Gastrocnemius medialis (tissue), 4 donors: Measurements from ENCODE around the gene DIP2C. TPM values are rescaled to one million over a fixed set of nuclear protein-coding genes. Genes with fewer than 3 reads are reported as not detected.

Experiments used
- ATAC-seq, 2 donors: fragments of 150-250 bp; one replicate each; pipeline ENCODE4 v1.9.1; 2016
- DNase-seq, 2 donors: peaks; one replicate each; pipeline ENCODE4 v3.0.0-alpha.2; 2019
- H3K27ac ChIP-seq, 4 donors: fragments of 200-600 bp; sonication (generic); 1 replicate in 1 of 4; 2 replicates in 3 of 4; pipeline ENCODE4 v1.5.1; 2016 to 2018; ENCODE audit warnings: mild to moderate bottlenecking in 2 of 4, moderate library complexity in 1 of 4
- H3K27me3 ChIP-seq, 3 donors: fragments of 200-600 bp; sonication (generic) in 2 of 3; 1 replicate in 1 of 3; 2 replicates in 2 of 3; pipeline versions ENCODE4 v1.5.1 to v1.6.0; 2016 to 2019; ENCODE audit warnings: mild to moderate bottlenecking in 1 of 3, moderate library complexity in 1 of 3
- H3K36me3 ChIP-seq, 2 donors: fragments of 200-600 bp; sonication (generic) in 1 of 2; one replicate each; pipeline ENCODE4 v1.5.1; 2017 to 2018
- H3K4me1 ChIP-seq, 2 donors: fragments of 200-600 bp; sonication (generic) in 1 of 2; one replicate each; pipeline ENCODE4 v1.5.1; 2016 to 2017; ENCODE audit warnings: mild to moderate bottlenecking in 2 of 2
- H3K4me3 ChIP-seq, 4 donors: fragments of 200-600 bp; sonication (generic) in 3 of 4; 1 replicate in 1 of 4; 2 replicates in 3 of 4; pipeline ENCODE4 v1.5.1; 2016 to 2019; ENCODE audit warnings: mild to moderate bottlenecking in 2 of 4
- H3K9me3 ChIP-seq, 3 donors: fragments of 200-600 bp; sonication (generic) in 2 of 3; 1 replicate in 1 of 3; 2 replicates in 2 of 3; pipeline ENCODE4 v1.5.1; 2016 to 2019
- POLR2A ChIP-seq, 2 donors: fragments of 450-650 bp; IDR thresholded peaks; one replicate each; pipeline ENCODE4 v1.6.1; 2017; ENCODE audit warnings: antibody characterized with exemption in 2 of 2, mild to moderate bottlenecking in 2 of 2, moderate library complexity in 2 of 2
- in situ Hi-C, 4 donors: fragments of 200-750 bp; cut with MboI; loops; one replicate each; pipeline versions ENCODE4 v1.15.0 to v1.8.0; 2017; ENCODE audit warnings: low sequenced_read_pairs in 4 of 4
- intact Hi-C: fragments of 100-400 bp; cut with DNase I; formaldehyde crosslinking; loops from one replicate; pipeline ENCODE4 v1.15.1; 2023; ENCODE audit warnings: low total_unique reads
- total RNA-seq, 4 donors: library from RNA; depleted of rRNA; stranded (reverse); fragments of >200 nt; gene quantifications; one replicate each; pipeline versions ENCODE4 v1.1.0 to v1.2.3, GENCODE V29; 2016
- TF ChIP-seq, protein P1 (sequence below), 5 experiments: fragments of 450-650 bp in 3 of 5; fragments of 200-600 bp in 2 of 5; sonication (generic) in 2 of 5; IDR thresholded peaks in 4 of 5; conservative IDR thresholded peaks in 1 of 5; 1 replicate in 4 of 5; 2 replicates in 1 of 5; pipeline ENCODE4 v1.5.1; 2016 to 2019; ENCODE audit warnings: antibody characterized with exemption in 5 of 5, mild to moderate bottlenecking in 3 of 5, moderate library complexity in 3 of 5

Gene DIP2C
- total RNA-seq, 4 donors from 2014 or later = 19.1 to 60.0 (median 30.2) TPM

DNA sequence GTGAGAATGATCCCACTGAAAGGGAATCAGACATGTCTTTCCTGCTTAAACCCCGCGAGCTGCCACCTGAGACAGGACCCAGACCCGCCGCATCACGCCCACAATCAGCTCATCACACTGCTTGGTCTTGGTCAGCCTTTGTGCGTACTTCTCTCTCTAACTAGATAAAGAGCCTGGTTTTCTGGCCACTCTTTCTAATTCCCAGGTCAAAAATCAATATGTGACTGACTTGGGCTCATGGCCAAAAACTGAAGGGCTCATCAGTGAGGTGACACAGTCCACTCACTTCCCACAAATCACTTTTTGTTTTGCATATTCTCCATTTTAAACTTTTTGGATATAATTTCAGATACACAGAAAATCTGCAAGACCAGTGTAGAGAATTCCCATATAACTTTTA is 247.3 kb downstream of the DIP2C start:
- H3K27ac ChIP-seq = no peak overlapping the region
- H3K4me3 ChIP-seq = no peak overlapping the region
- DNase-seq (no peak), ATAC-seq (no peak)
- in situ Hi-C loops = no loop called here
- no peaks in the 10 kb centered on the region for H3K4me1 ChIP-seq
- intact Hi-C loops = no loop called here
- TF ChIP-seq POLR2A (IDR thresholded peaks at IDR 0.05) = no peak
- TF ChIP-seq, protein P1, sequence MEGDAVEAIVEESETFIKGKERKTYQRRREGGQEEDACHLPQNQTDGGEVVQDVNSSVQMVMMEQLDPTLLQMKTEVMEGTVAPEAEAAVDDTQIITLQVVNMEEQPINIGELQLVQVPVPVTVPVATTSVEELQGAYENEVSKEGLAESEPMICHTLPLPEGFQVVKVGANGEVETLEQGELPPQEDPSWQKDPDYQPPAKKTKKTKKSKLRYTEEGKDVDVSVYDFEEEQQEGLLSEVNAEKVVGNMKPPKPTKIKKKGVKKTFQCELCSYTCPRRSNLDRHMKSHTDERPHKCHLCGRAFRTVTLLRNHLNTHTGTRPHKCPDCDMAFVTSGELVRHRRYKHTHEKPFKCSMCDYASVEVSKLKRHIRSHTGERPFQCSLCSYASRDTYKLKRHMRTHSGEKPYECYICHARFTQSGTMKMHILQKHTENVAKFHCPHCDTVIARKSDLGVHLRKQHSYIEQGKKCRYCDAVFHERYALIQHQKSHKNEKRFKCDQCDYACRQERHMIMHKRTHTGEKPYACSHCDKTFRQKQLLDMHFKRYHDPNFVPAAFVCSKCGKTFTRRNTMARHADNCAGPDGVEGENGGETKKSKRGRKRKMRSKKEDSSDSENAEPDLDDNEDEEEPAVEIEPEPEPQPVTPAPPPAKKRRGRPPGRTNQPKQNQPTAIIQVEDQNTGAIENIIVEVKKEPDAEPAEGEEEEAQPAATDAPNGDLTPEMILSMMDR (IDR thresholded peaks at IDR 0.05 in 4 of 5, conservative IDR thresholded peaks at IDR 0.05 in 1 of 5) = no peak
- H3K9me3 ChIP-seq = no peaks in the 10 kb centered on the region
- no peaks in the 10 kb centered on the region for H3K27me3 ChIP-seq
- H3K36me3 ChIP-seq = peaks cover 0 to 16% of the 10 kb centered on the region in 2 donors

DNA sequence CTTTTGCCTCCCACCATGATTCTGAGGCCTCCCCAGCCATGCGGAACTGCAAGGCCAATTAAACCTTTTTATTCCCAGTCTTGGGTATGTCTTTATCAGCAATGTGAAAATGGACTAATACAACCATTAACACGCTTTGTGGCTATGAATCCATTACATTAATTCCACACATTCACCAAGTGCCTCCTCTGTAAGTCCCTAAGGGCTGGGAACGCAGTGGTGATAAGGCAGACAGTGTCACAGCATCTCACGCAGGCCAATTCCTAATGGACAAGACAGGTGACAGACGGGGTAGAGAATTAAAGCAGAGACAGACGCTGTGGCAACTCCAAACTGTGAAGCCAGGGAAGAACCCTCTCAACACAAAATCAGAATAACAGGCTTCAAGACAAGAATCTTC is 247.8 kb downstream of the DIP2C start:
- Histone ChIP-seq H3K27ac (no peak overlapping the region), H3K36me3 (peaks cover 0 to 16% of the 10 kb centered on the region in 2 donors), H3K27me3 (no peaks in the 10 kb centered on the region), H3K4me3 (no peak overlapping the region), H3K4me1 (no peaks in the 10 kb centered on the region), H3K9me3 (no peaks in the 10 kb centered on the region)
- ATAC-seq = no peak
- DNase-seq = no peak
- in situ Hi-C loops (no loop called here), intact Hi-C loops (no loop called here)
- no peak for TF ChIP-seq POLR2A (IDR thresholded peaks at IDR 0.05)
- TF ChIP-seq, protein P1 (IDR thresholded peaks at IDR 0.05 in 4 of 5, conservative IDR thresholded peaks at IDR 0.05 in 1 of 5) = no peak

DNA sequence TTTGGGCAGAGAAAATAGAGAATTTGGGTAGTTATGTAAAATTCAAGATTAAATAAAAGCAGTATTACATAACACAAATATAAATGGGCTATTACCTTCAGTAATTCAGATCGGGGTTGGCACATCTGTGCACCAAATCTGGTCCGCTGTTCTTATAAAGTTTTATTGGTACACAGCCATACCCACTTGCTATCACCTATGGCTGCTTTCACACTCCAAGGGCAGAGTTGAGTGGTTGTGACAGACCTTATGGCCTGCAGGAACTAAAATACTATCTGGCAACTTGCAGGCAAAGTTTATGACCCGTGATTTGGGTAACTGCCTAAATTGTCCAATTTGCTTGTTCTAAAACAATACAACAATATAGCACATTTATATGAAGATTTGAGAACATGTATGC is 249.3 kb downstream of the DIP2C start:
- intact Hi-C loops (no loop called here), in situ Hi-C loops (no loop called here)
- H3K27me3 ChIP-seq = no peaks in the 10 kb centered on the region
- H3K9me3 ChIP-seq = no peaks in the 10 kb centered on the region
- no peak overlapping the region for H3K4me3 ChIP-seq
- peaks cover 0 to 16% of the 10 kb centered on the region in 2 donors for H3K36me3 ChIP-seq
- H3K27ac ChIP-seq = no peak overlapping the region
- no peak for TF ChIP-seq POLR2A (IDR thresholded peaks at IDR 0.05)
- TF ChIP-seq, protein P1 (IDR thresholded peaks at IDR 0.05 in 4 of 5, conservative IDR thresholded peaks at IDR 0.05 in 1 of 5) = no peak
- DNase-seq (no peak), ATAC-seq (no peak)
- H3K4me1 ChIP-seq = no peaks in the 10 kb centered on the region

DNA sequence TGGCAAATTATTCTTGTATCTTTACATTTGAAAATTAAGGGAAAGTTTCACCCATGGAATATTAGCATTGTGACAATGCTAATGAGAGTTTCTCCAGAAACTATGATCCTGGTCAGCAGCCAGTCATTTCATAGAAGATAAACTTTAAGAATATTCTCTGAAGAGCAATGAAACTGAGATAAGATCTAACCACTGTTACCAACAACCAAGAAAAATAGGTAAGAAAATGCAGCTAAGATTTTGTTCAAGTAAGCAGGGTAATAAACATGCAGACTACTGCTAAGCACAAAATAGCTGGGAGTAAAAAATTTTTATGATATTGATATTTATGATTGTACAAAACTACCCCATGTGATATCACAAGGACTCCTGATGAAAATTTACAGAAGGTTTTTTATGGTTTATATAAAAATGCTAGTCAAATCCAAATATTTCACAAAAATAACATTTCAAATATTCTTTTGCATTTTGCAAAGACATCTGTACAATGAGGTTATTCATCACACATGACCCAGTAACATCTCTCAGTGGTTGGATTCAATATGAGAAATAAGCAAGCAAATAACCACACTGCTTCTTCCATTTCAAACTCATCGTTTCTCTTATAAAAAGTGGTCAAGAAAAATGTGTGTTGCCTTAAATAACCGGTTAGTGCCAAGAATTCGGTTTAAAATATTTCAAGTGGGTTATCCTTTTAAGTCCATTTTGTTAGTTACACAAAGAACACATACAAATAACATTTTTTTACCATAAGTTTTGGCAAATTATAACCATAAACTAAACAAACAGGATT is 251.6 kb downstream of the DIP2C start:
- DNase-seq (no peak), ATAC-seq (no peak)
- Histone ChIP-seq H3K36me3 (peaks cover 0 to 16% of the 10 kb centered on the region in 2 donors), H3K4me1 (no peaks in the 10 kb centered on the region), H3K27me3 (no peaks in the 10 kb centered on the region), H3K27ac (no peak overlapping the region), H3K4me3 (no peak overlapping the region), H3K9me3 (no peaks in the 10 kb centered on the region)
- TF ChIP-seq, protein P1 (IDR thresholded peaks at IDR 0.05 in 4 of 5, conservative IDR thresholded peaks at IDR 0.05 in 1 of 5) = no peak
- TF ChIP-seq POLR2A (IDR thresholded peaks at IDR 0.05) = no peak
- in situ Hi-C loops (no loop called here), intact Hi-C loops (no loop called here)
